Neural cell (in vitro differentiated cells): ENCODE data around the gene RALGPS2. TPM values are rescaled to one million over a fixed set of nuclear protein-coding genes. Genes with fewer than 3 reads are reported as not detected.

Source experiments
- H2AFZ ChIP-seq: fragments of 200-600, 300-800 bp; sonication (generic), shearing (Covaris generic); 2 replicates; pipeline ENCODE4 v1.6.0; 2014; ENCODE audit warnings: low read depth, mild to moderate bottlenecking, antibody characterized with exemption, low read length, moderate library complexity
- H3F3A ChIP-seq: fragments of 200-600 bp; shearing (Covaris generic); 2 replicates; pipeline ENCODE4 v1.6.1; 2016; ENCODE audit warnings: mild to moderate bottlenecking, moderate library complexity, mixed read lengths, antibody characterized with exemption, low read length; ENCODE audit not compliant: insufficient read depth, poor library complexity, severe bottlenecking
- H3K27ac ChIP-seq: fragments of 200-600, 300-800 bp; sonication (generic), shearing (Covaris generic); 2 replicates; pipeline ENCODE4 v1.5.1; 2014; ENCODE audit warnings: mild to moderate bottlenecking, low read length, moderate library complexity
- H3K27me3 ChIP-seq: fragments of 300-800, 200-600 bp; sonication (generic), shearing (Covaris generic); 2 replicates; pipeline ENCODE4 v1.6.0; 2014; ENCODE audit warnings: mild to moderate bottlenecking, low read depth, low read length, moderate library complexity; ENCODE audit not compliant: insufficient read depth
- H3K36me3 ChIP-seq: fragments of 300-800, 200-600 bp; sonication (generic), shearing (Covaris generic); 2 replicates; pipeline ENCODE4 v1.5.1; 2014; ENCODE audit warnings: mild to moderate bottlenecking, antibody characterized with exemption, low read length, moderate library complexity; ENCODE audit not compliant: insufficient read depth
- H3K4me2 ChIP-seq: fragments of 300-800, 200-600 bp; sonication (generic), shearing (Covaris generic); 2 replicates; pipeline ENCODE4 v1.6.0; 2014; ENCODE audit warnings: mild to moderate bottlenecking, low read length
- H3K4me3 ChIP-seq: fragments of 300-800, 200-600 bp; sonication (generic), shearing (Covaris generic); 2 replicates; pipeline ENCODE4 v1.5.1; 2014; ENCODE audit warnings: mild to moderate bottlenecking, low read length, moderate library complexity
- H3K79me2 ChIP-seq: fragments of 200-600 bp; shearing (Covaris generic); replicated peaks from 2 replicates; pipeline ENCODE4 v1.6.0; 2014; ENCODE audit warnings: mild to moderate bottlenecking, low read length, moderate library complexity; ENCODE audit not compliant: insufficient read depth
- H3K9ac ChIP-seq: fragments of 300-800, 200-600 bp; sonication (generic), shearing (Covaris generic); 2 replicates; pipeline ENCODE4 v1.6.1; 2016; ENCODE audit warnings: mild to moderate bottlenecking, low read length, mixed read lengths
- H3K9me2 ChIP-seq: fragments of 200-600 bp; shearing (Covaris generic); 2 replicates; pipeline ENCODE4 v1.6.1; 2016; ENCODE audit warnings: mild to moderate bottlenecking, low read length, mixed read lengths; ENCODE audit not compliant: insufficient read depth
- H3K9me3 ChIP-seq: fragments of 200-600, 300-800 bp; sonication (generic), shearing (Covaris generic); 2 replicates; pipeline ENCODE4 v1.6.1; 2016; ENCODE audit warnings: mild to moderate bottlenecking, mixed run types, low read length, moderate library complexity, mixed read lengths
- H4K20me1 ChIP-seq: fragments of 200-600 bp; shearing (Covaris generic); 2 replicates; pipeline ENCODE4 v1.6.1; 2016; ENCODE audit warnings: mild to moderate bottlenecking, mixed run types; ENCODE audit not compliant: insufficient read depth
- CTCF ChIP-seq: fragments of 450-650 bp; IDR thresholded peaks from 2 replicates; pipeline ENCODE4 v1.5.1; 2014; ENCODE audit warnings: antibody characterized with exemption, mild to moderate bottlenecking, moderate library complexity; ENCODE audit not compliant: poor library complexity, severe bottlenecking
- EP300 ChIP-seq: fragments of 450-650 bp; conservative IDR thresholded peaks from 2 replicates; pipeline ENCODE4 v1.6.1; 2014; ENCODE audit warnings: antibody characterized with exemption, mild to moderate bottlenecking, moderate library complexity; ENCODE audit not compliant: poor library complexity, severe bottlenecking
- EZH2 ChIP-seq: fragments of 200-600, 300-800 bp; shearing (Covaris generic), sonication (generic); IDR thresholded peaks from 2 replicates; pipeline ENCODE4 v1.6.1; 2014; ENCODE audit warnings: antibody characterized with exemption, low read length, borderline replicate concordance, mild to moderate bottlenecking; ENCODE audit not compliant: insufficient read depth, poor library complexity, severe bottlenecking
- MXI1 ChIP-seq: fragments of 450-650 bp; conservative IDR thresholded peaks from 2 replicates; pipeline ENCODE4 v1.6.1; 2014; ENCODE audit warnings: antibody characterized with exemption, mild to moderate bottlenecking; ENCODE audit not compliant: poor library complexity, severe bottlenecking
- POLR2AphosphoS5 ChIP-seq: IDR thresholded peaks from 2 replicates; pipeline ENCODE4 v1.6.1; 2012
- RAD21 ChIP-seq: fragments of 450-650 bp; conservative IDR thresholded peaks from 2 replicates; pipeline ENCODE4 v1.6.1; 2014; ENCODE audit warnings: antibody characterized with exemption, mild to moderate bottlenecking, moderate library complexity
- REST ChIP-seq: IDR thresholded peaks from 2 replicates; pipeline ENCODE4 v1.6.1; 2012; ENCODE audit warnings: borderline replicate concordance
- SMC3 ChIP-seq: fragments of 450-650 bp; conservative IDR thresholded peaks from 2 replicates; pipeline ENCODE4 v1.6.1; 2014; ENCODE audit warnings: antibody characterized with exemption, mild to moderate bottlenecking, moderate library complexity; ENCODE audit not compliant: poor library complexity
- TAF1 ChIP-seq: IDR thresholded peaks from 2 replicates; pipeline ENCODE4 v1.6.1; 2012; ENCODE audit warnings: low read depth
- polyA plus RNA-seq: library from polyadenylated mRNA; depleted of rRNA; stranded (reverse); fragments of >200 nt; gene quantifications from 2 replicates; pipeline ENCODE4 v1.2.3, GENCODE V29; 2014

Gene RALGPS2
- polyA plus RNA-seq, 1 donor from 2014 or later = 26.6 TPM

GRCh38 chr1:178864326-178864725 is 139.3 kb downstream of the RALGPS2 start:
- no peaks in the 10 kb centered on the region for H3K36me3 ChIP-seq
- no peaks in the 10 kb centered on the region for H3K27me3 ChIP-seq
- H3K27ac ChIP-seq = no peak overlapping the region
- TF ChIP-seq EZH2 (no peak), EP300 (no peak), MXI1 (no peak), RAD21 (no peak), CTCF (no peak), POLR2AphosphoS5 (no peak), TAF1 (no peak), REST (no peak), SMC3 (no peak)
- no peak overlapping the region for H2AFZ ChIP-seq
- no peak overlapping the region for H3K4me3 ChIP-seq
- no peaks in the 10 kb centered on the region for H3K9me3 ChIP-seq
- no peaks in the 10 kb centered on the region for H4K20me1 ChIP-seq
- no peaks in the 10 kb centered on the region for H3K9me2 ChIP-seq
- H3K4me2 ChIP-seq = no peak overlapping the region
- no peak overlapping the region for H3K9ac ChIP-seq
- H3K79me2 ChIP-seq = no peaks in the 10 kb centered on the region
- H3F3A ChIP-seq = no peaks in the 10 kb centered on the region

- Histone ChIP-seq H3F3A (no peaks in the 10 kb centered on the region), H3K4me2 (no peak overlapping the region), H3K4me3 (no peak overlapping the region), H2AFZ (no peak overlapping the region), H3K9me2 (no peaks in the 10 kb centered on the region), H3K9ac (no peak overlapping the region), H3K36me3 (no peaks in the 10 kb centered on the region), H3K27me3 (no peaks in the 10 kb centered on the region), H4K20me1 (no peaks in the 10 kb centered on the region), H3K9me3 (no peaks in the 10 kb centered on the region), H3K79me2 (no peaks in the 10 kb centered on the region), H3K27ac (no peak overlapping the region)
- TF ChIP-seq REST (no peak), CTCF (no peak), MXI1 (no peak), TAF1 (no peak), SMC3 (no peak), EZH2 (no peak), POLR2AphosphoS5 (no peak), EP300 (no peak), RAD21 (no peak)
These were observed 142.6 kb downstream of the RALGPS2 start for GRCh38 chr1:178867670-178868069.
